GM19397 (cell line): ENCODE data around the gene RNF4.
"Not testable (repeated sequence)": the region's sequence is repeated elsewhere in the genome, so short reads cannot be mapped to it uniquely, and the experiment has no call there.

Experiments used
- ATAC-seq: cut with Tn5 transposase; IDR thresholded peaks from one replicate; pipeline ENCODE4 v1.9.1; 2021; ENCODE audit warnings: mild to moderate bottlenecking, moderate library complexity; ENCODE audit not compliant: unreplicated experiment

RNF4 gene

GRCh38 chr4:2516635-2517034, 47.7 kb downstream of the RNF4 start:
- no peak for ATAC-seq

- no peak for ATAC-seq
Observed at GRCh38 chr4:2526559-2526958, 57.7 kb downstream of the RNF4 start.

DNA sequence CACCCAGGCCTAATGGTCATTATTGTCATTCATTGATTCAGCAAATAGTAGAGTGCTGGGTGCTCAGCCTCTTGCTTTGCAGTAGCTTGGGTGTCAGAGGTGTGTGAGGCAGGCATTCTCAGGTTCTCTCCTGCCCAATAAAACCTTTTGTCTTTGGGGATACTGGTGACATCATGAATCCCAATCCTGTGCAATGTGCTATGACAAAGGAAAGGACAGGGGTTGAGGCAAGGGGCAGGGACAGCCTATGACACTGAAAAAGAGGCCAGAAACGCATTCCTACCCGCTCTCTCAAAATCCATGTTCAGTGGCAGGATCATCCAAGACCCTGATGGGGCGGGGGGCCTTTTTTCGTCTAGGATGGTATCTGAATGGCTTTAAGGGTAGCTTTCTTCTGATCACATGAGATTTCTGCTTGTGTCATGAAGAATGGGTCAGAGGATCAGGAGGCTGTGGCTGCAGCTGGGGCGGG, 66.0 kb downstream of the RNF4 start:
- ATAC-seq = no peak

DNA sequence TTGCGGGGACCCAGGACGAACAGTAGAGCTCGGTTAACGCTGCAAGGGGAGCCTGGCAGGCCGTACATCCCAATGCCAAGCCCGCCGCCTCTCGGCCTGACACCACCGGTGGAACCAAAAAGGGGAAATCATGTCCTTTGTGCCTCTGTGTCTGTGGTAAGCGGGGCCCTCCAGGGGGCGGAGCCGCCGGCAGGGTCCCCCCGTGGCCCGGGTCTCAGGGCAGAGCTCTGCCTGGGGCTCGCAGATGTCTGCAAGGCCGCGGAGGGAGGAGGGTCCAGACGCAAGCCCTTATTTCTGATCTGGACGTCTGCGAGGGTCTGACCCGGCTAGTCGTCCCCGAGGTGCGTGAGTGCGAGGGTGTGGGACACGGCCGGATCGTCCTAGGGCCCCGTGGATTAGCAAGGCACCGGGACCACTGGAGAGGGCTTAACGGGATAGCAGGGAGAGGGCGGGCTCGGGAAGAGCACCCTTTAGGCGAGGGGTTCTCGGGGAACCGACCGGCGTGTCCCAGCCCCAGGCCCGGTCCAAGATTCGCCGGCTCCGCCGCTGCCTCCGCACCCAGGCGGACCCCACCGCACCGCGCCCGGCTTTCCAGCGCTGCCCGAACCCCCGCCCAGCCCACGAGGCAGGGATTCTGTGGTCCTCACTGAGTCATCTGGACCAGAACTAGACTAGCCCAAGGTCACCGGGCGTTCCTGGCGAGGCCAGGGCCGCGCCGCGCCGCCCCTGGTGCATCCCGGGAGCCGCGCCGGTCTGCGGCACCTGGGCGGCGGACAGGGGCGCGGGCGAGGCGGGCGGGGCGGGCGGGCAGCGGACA, 66.7 kb downstream of the RNF4 start:
- peak; percentile 12 for ATAC-seq

GRCh38 chr4:2536193-2537010, 67.5 kb downstream of the RNF4 start, which contains the start of gene FAM193A:
Gene FAM193A (plus strand): TSS chr4:2536647. CDS start chr4:2536916, 269 bp downstream.
- peak; percentile 82 for ATAC-seq

DNA sequence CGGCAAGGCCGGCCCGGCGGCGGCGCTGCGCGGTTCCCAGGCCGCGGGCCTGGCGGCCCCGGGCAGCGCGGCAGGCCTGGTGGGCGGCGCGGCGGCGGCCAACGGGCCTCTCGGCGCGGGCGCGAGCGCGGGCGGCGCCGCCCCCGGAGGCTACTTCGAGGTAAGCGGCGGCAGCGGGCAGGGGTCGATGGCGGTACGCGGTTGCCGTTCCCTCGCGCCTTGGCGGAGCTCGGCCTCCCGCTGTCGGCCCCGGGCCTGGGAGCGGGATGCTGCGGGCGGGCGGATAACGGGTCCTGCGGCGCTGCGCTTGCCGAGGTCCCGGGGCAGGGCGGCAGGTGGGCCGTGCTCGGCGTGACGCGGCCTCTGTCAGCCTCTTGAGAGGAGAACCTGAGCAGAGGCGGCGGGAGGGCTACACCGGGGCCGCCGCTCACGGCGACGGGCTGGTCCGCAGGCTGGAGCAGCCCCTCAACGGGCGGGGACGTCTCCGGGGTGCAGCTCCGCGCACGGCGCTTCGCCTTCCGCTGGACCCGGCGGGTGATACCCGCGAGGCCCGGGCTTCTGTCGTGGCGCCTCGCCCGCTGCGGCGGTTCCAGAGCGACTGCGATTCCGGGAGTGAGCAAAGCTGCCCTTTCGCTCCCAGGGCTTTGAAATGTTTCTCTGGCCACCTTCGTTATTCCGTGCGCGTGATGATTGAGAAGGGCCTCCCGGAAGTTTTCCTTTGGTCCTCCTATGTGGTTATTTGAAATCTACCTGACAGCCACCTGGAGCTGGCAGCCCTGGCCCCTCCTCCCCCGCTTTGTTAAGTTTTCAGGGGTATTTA, 68.3 kb downstream of the RNF4 start:
- ATAC-seq = peak; percentile 30

GRCh38 chr4:2543580-2544191, 74.8 kb downstream of the RNF4 start:
- not testable (repeated sequence) for ATAC-seq

GRCh38 chr4:2545321-2546013, 76.6 kb downstream of the RNF4 start:
- ATAC-seq = no peak

DNA sequence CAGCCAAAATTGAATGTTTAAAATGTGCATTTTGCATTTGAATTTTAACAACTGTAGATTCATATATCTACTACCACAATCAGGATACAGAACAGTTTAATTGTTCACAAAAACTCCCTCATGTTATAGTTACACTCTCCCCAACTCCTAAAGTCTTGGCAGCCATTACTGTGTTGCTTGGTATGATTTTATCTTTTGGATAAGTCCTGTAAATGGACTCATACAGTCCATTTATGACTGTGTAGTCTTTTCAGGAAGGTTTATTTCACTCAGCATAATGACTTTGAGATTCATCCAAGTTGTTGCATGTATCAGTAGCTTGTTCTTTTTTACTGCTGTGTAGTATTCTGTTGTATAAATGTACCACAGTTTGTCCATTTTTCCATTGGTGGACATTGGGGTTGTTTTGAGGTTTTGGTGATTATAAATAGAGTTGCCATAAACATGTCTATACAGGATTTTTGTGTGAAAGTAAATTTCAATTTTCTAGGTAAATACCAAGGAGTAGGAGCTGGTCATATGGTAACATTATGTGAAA, 77.4 kb downstream of the RNF4 start:
- ATAC-seq = no peak

- not testable (repeated sequence) for ATAC-seq
Observed at GRCh38 chr4:2546961-2547691, 78.2 kb downstream of the RNF4 start.

- no peak for ATAC-seq
Observed at GRCh38 chr4:2551118-2551517, 82.2 kb downstream of the RNF4 start.

DNA sequence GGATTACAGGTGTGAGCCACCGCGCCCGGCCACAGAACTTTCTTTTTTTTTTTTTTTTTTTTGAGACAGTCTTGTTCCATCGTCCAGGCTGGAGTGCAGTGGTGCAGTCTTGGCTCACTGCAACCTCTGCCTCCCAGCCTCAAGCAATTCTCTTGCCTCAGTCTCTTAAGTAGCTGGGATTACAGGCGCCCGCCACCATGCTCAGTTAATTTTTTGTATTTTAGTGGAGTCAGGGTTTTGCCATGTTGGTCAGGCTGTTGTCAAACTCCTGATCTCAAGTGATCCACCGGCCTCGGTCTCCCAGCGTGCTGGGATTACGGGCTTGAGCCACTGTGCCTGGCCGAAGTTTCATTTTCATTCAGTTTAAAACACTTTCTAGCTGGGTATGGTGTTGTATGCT, 83.9 kb downstream of the RNF4 start:
- no peak for ATAC-seq

- ATAC-seq = no peak
Observed at GRCh38 chr4:2558301-2558700, 89.4 kb downstream of the RNF4 start.

DNA sequence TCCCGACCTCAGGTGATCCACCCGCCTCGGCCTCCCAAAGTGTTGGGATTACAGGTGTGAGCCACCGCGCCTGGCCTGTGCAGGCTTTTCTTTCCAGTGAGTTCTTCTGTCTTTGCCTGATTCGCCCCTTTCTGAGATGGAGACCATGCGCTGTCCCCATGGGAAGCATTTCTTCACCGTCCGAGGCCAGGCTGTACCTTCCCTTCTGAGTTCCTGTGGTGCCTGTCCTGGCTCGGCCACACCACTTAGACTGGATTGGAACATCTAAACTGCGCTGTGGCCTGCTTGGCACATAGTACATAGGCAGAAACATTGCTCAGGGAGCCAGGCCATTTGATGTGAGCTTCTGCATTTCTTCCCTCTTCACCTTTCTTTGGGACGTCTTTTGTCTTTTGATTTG, 91.3 kb downstream of the RNF4 start:
- no peak for ATAC-seq
